ENCODE results near the gene RP2. TPM values are rescaled to one million over a fixed set of nuclear protein-coding genes. Genes with fewer than 3 reads are reported as not detected.

RP2 gene
- total RNA-seq, 4 donors from 2014 or later: 7.2 to 10.6 (median 9.4) TPM

DNA sequence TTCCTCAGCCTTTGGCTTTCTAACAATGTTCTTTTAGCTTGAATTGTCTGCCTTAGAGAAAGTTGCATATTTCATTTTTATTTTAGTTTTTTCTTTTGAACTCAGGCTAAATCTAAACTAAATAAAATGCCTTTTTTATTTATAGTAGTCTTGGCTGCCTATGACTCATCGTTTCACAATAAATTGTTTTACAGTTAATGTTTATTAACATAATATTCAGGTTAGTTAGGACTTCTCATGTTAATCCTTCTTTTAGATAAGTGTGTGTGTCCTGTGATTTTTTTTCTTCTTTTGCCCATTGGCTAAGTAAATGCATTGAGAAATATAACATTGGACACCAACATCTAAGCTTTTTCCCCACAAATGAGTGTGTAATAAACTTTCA, 1.6 kb downstream of the RP2 start:
- no peaks in the 10 kb centered on the region for H3K36me3 ChIP-seq
- H3K9me3 ChIP-seq: no peaks in the 10 kb centered on the region
- no peak for DNase-seq (ENCODE audit: extremely low spot score)
- no peak for TF ChIP-seq POLR2A (IDR thresholded peaks at IDR 0.05; ENCODE audit: low read depth)
- WGBS: 29% methylated on average over 1 of the region's 1 CpG
- H3K4me3 ChIP-seq: peak overlapping the region; percentile 68 to 84 (median 73)
- no peaks in the 10 kb centered on the region for H3K27me3 ChIP-seq
- peak overlapping the region in 2 of 4 donors; percentile 86 to 92 for H3K27ac ChIP-seq (replicated peaks in 1 of 4)
- peaks cover 0 to 38% (median 27%) of the 10 kb centered on the region in 4 donors for H3K4me1 ChIP-seq
- intact Hi-C loops (cut with DNase I): loop anchor here (10.0 kb wide), 1 partner anchor 66 kb away; no protein-coding TSS in a partner anchor

DNA sequence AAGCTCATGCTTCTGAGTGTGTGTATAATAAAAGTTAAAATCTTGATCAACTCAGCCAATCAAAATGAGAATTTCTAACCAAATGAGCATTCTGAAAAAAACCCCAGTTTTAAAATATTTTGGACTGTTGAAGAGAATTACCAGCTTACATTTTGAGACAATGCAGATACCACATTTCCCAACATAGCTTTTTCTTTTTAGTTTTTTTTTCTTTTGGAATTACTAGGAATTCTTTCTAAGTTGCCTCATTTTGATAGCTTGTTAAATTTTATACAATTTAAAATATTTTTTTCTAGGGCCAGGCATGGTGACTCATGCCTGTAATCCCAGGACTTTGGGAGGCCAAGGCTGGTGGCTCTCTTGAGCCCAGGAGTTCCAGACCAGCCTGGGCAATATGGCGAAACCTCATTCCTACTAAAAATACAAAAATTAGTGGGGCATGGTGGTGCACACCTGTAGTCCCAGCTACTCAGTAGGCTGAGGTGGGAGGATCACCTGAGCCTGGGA, 2.2 kb downstream of the RP2 start:
- 73% methylated on average over 1 of the region's 1 CpG for WGBS
- intact Hi-C loops (cut with DNase I): loop anchor here (10.0 kb wide), 1 partner anchor 66 kb away; no protein-coding TSS in a partner anchor

DNA sequence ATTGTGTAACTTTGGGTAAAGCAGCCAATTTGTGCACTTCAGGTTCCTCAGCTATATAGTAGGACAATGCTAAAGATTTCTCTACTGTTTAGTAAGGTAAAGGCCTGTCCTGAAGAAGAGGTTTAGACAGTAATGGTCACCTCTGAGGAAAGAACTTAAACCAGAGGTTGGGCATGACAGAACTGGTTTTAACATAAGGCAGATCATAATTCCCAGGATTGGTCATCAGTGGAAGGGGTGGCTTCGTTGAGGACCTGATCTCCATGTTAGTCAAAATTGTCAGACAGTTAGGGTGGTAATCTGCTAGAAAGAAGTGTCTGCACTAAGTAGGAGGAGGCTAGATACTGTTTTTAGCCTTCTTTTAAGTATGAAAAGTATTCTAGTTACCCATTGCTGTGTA, 4.1 kb downstream of the RP2 start:
- no peak overlapping the region for H3K4me3 ChIP-seq
- DNase-seq (ENCODE audit: extremely low spot score): no peak
- H3K9me3 ChIP-seq: no peaks in the 10 kb centered on the region
- H3K4me1 ChIP-seq: peaks cover 0 to 38% (median 27%) of the 10 kb centered on the region in 4 donors
- H3K27ac ChIP-seq (replicated peaks in 1 of 4): no peak overlapping the region
- intact Hi-C loops (cut with DNase I): no loop called here
- TF ChIP-seq EP300 (IDR thresholded peaks at IDR 0.05): no peak
- TF ChIP-seq POLR2AphosphoS5 (IDR thresholded peaks at IDR 0.05): no peak
- TF ChIP-seq POLR2A (IDR thresholded peaks at IDR 0.05; ENCODE audit: low read depth): no peak
- TF ChIP-seq, protein P1, sequence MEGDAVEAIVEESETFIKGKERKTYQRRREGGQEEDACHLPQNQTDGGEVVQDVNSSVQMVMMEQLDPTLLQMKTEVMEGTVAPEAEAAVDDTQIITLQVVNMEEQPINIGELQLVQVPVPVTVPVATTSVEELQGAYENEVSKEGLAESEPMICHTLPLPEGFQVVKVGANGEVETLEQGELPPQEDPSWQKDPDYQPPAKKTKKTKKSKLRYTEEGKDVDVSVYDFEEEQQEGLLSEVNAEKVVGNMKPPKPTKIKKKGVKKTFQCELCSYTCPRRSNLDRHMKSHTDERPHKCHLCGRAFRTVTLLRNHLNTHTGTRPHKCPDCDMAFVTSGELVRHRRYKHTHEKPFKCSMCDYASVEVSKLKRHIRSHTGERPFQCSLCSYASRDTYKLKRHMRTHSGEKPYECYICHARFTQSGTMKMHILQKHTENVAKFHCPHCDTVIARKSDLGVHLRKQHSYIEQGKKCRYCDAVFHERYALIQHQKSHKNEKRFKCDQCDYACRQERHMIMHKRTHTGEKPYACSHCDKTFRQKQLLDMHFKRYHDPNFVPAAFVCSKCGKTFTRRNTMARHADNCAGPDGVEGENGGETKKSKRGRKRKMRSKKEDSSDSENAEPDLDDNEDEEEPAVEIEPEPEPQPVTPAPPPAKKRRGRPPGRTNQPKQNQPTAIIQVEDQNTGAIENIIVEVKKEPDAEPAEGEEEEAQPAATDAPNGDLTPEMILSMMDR (IDR thresholded peaks at IDR 0.05): no peak
- H3K36me3 ChIP-seq: no peaks in the 10 kb centered on the region
- H3K27me3 ChIP-seq: no peaks in the 10 kb centered on the region
- 21% methylated on average over 1 of the region's 1 CpG for WGBS

More for the DNA sequence above, 2.2 kb downstream of the RP2 start:
- H3K4me1 ChIP-seq: peaks cover 0 to 38% (median 27%) of the 10 kb centered on the region in 4 donors
- H3K27me3 ChIP-seq: no peaks in the 10 kb centered on the region
- H3K27ac ChIP-seq (replicated peaks in 1 of 4): peak overlapping the region in 1 of 4 donors; percentile 7
- no peak for DNase-seq (ENCODE audit: extremely low spot score)
- no peaks in the 10 kb centered on the region for H3K9me3 ChIP-seq
- TF ChIP-seq POLR2AphosphoS5 (IDR thresholded peaks at IDR 0.05): no peak
- no peak for TF ChIP-seq EP300 (IDR thresholded peaks at IDR 0.05)
- TF ChIP-seq, protein P1 (IDR thresholded peaks at IDR 0.05): no peak
- TF ChIP-seq POLR2A (IDR thresholded peaks at IDR 0.05; ENCODE audit: low read depth): no peak
- no peaks in the 10 kb centered on the region for H3K36me3 ChIP-seq
- H3K4me3 ChIP-seq: no peak overlapping the region

DNA sequence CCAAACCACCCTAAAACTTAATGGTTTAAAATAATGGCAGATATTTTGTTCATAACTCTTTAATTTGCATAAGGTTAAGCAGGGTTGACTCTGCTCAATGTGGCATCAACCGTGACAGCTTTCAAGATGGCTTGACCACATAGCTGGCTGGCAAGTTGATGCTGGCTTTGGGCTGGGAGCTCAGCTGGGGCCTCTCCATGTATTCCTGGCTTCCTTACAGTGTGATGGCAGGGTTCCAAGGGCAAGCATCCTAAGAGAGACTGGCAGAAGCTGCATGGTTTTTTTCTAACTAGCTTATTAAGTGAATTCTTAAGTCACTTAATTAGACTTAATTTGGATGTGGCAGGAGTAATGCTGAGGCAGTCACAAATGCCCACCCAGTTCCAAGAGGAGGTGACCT, 4.5 kb downstream of the RP2 start:
- WGBS: 78% methylated on average over 1 of the region's 1 CpG
- no peak for TF ChIP-seq POLR2AphosphoS5 (IDR thresholded peaks at IDR 0.05)
- no peak for TF ChIP-seq POLR2A (IDR thresholded peaks at IDR 0.05; ENCODE audit: low read depth)
- TF ChIP-seq, protein P1 (IDR thresholded peaks at IDR 0.05): no peak
- no peak for TF ChIP-seq EP300 (IDR thresholded peaks at IDR 0.05)
- no peak for DNase-seq (ENCODE audit: extremely low spot score)
- intact Hi-C loops (cut with DNase I): no loop called here
- Histone ChIP-seq H3K27me3 (no peaks in the 10 kb centered on the region), H3K27ac (replicated peaks in 1 of 4) (no peak overlapping the region), H3K9me3 (no peaks in the 10 kb centered on the region), H3K4me1 (peaks cover 0 to 38% (median 27%) of the 10 kb centered on the region in 4 donors), H3K4me3 (no peak overlapping the region), H3K36me3 (no peaks in the 10 kb centered on the region)

DNA sequence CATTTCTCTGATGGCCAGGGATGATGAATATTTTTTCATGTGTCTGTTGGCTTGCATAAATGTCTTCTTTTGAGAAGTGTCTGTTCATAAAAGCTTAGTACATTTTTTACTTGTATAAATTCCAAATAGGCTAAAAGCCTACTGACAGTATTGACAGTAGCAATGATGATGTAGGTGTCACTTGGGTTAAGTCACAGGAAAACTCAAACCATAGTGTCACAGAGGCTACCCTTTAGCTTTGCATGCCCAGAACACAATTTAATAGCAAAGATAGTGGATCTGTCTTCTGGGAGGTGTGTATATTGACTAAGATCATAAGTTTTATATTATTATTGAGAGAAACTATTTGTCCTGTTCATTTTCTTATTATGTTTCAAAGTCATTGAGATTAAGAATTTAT, 8.1 kb downstream of the RP2 start:
- DNase-seq (ENCODE audit: extremely low spot score): no peak
- H3K4me3 ChIP-seq: no peak overlapping the region
- H3K9me3 ChIP-seq: no peaks in the 10 kb centered on the region
- intact Hi-C loops (cut with DNase I): no loop called here
- H3K36me3 ChIP-seq: no peaks in the 10 kb centered on the region
- H3K27ac ChIP-seq (replicated peaks in 1 of 4): no peak overlapping the region
- H3K4me1 ChIP-seq: peaks cover 0 to 20% (median 12%) of the 10 kb centered on the region in 4 donors
- H3K27me3 ChIP-seq: no peaks in the 10 kb centered on the region
- TF ChIP-seq POLR2A (IDR thresholded peaks at IDR 0.05; ENCODE audit: low read depth) (no peak), EP300 (IDR thresholded peaks at IDR 0.05) (no peak), POLR2AphosphoS5 (IDR thresholded peaks at IDR 0.05) (no peak)
- TF ChIP-seq, protein P1 (IDR thresholded peaks at IDR 0.05): no peak

Measured in esophagus muscularis mucosa (tissue), 4 donors.